ENCODE results near the gene FARS2.

Gene FARS2

GRCh38 chr6:5590187-5590586 lies 328.9 kb downstream of the FARS2 start:
- no peak overlapping the region for H3K4me3 ChIP-seq (ENCODE audit: low read depth, low read length)
- TF ChIP-seq MYC (IDR thresholded peaks at IDR 0.05; ENCODE audit: low read depth, low read length), result no peak
- TF ChIP-seq POLR2A (IDR thresholded peaks at IDR 0.05; ENCODE audit: extremely low read depth, insufficient read length), result no peak
- TF ChIP-seq, protein P1, sequence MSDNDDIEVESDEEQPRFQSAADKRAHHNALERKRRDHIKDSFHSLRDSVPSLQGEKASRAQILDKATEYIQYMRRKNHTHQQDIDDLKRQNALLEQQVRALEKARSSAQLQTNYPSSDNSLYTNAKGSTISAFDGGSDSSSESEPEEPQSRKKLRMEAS (IDR thresholded peaks at IDR 0.05; ENCODE audit: low read depth, low read length), result no peak
- TF ChIP-seq, protein P2, sequence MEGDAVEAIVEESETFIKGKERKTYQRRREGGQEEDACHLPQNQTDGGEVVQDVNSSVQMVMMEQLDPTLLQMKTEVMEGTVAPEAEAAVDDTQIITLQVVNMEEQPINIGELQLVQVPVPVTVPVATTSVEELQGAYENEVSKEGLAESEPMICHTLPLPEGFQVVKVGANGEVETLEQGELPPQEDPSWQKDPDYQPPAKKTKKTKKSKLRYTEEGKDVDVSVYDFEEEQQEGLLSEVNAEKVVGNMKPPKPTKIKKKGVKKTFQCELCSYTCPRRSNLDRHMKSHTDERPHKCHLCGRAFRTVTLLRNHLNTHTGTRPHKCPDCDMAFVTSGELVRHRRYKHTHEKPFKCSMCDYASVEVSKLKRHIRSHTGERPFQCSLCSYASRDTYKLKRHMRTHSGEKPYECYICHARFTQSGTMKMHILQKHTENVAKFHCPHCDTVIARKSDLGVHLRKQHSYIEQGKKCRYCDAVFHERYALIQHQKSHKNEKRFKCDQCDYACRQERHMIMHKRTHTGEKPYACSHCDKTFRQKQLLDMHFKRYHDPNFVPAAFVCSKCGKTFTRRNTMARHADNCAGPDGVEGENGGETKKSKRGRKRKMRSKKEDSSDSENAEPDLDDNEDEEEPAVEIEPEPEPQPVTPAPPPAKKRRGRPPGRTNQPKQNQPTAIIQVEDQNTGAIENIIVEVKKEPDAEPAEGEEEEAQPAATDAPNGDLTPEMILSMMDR (IDR thresholded peaks at IDR 0.05; ENCODE audit: low read depth, low read length), result no peak
- DNase-seq (ENCODE audit: low read depth), result no peak

GRCh38 chr6:5592886-5593519 lies 331.7 kb downstream of the FARS2 start:
- TF ChIP-seq, protein P1 (IDR thresholded peaks at IDR 0.05; ENCODE audit: low read depth, low read length), result no peak
- TF ChIP-seq MYC (IDR thresholded peaks at IDR 0.05; ENCODE audit: low read depth, low read length), result no peak
- TF ChIP-seq POLR2A (IDR thresholded peaks at IDR 0.05; ENCODE audit: extremely low read depth, insufficient read length), result no peak
- TF ChIP-seq, protein P2 (IDR thresholded peaks at IDR 0.05; ENCODE audit: low read depth, low read length), result no peak
- DNase-seq (ENCODE audit: low read depth), result no peak
- H3K4me3 ChIP-seq (ENCODE audit: low read depth, low read length), result no peak overlapping the region

GRCh38 chr6:5595184-5595583 lies 333.9 kb downstream of the FARS2 start:
- TF ChIP-seq POLR2A (IDR thresholded peaks at IDR 0.05; ENCODE audit: extremely low read depth, insufficient read length), result no peak
- TF ChIP-seq, protein P2 (IDR thresholded peaks at IDR 0.05; ENCODE audit: low read depth, low read length), result no peak
- TF ChIP-seq, protein P1 (IDR thresholded peaks at IDR 0.05; ENCODE audit: low read depth, low read length), result no peak
- TF ChIP-seq MYC (IDR thresholded peaks at IDR 0.05; ENCODE audit: low read depth, low read length), result no peak

GRCh38 chr6:5597413-5597812 lies 336.1 kb downstream of the FARS2 start:
- TF ChIP-seq, protein P2 (IDR thresholded peaks at IDR 0.05; ENCODE audit: low read depth, low read length), result no peak
- TF ChIP-seq MYC (IDR thresholded peaks at IDR 0.05; ENCODE audit: low read depth, low read length), result no peak
- TF ChIP-seq, protein P1 (IDR thresholded peaks at IDR 0.05; ENCODE audit: low read depth, low read length), result no peak
- TF ChIP-seq POLR2A (IDR thresholded peaks at IDR 0.05; ENCODE audit: extremely low read depth, insufficient read length), result no peak
- no peak overlapping the region for H3K4me3 ChIP-seq (ENCODE audit: low read depth, low read length)
- DNase-seq (ENCODE audit: low read depth), result no peak

More at GRCh38 chr6:5595184-5595583, 333.9 kb downstream of the FARS2 start:
- no peak for DNase-seq (ENCODE audit: low read depth)
- no peak overlapping the region for H3K4me3 ChIP-seq (ENCODE audit: low read depth, low read length)

- TF ChIP-seq, protein P1 (IDR thresholded peaks at IDR 0.05; ENCODE audit: low read depth, low read length), result no peak
- TF ChIP-seq, protein P2 (IDR thresholded peaks at IDR 0.05; ENCODE audit: low read depth, low read length), result no peak
- TF ChIP-seq MYC (IDR thresholded peaks at IDR 0.05; ENCODE audit: low read depth, low read length) (no peak), POLR2A (IDR thresholded peaks at IDR 0.05; ENCODE audit: extremely low read depth, insufficient read length) (no peak)
- no peak overlapping the region for H3K4me3 ChIP-seq (ENCODE audit: low read depth, low read length)
- DNase-seq (ENCODE audit: low read depth), result no peak
These were observed 336.8 kb downstream of the FARS2 start for GRCh38 chr6:5598123-5598522.

Data from NB4 (cell line).